Stimulated activated CD4-positive, alpha-beta T cell treated with anti-CD3 and anti-CD28 coated beads, TNF-alpha, amount 100 ng/mL, for 4 hours (primary cell): Measurements from ENCODE around the gene DCC.

Experiments
- DNase-seq, 3 experiments: peaks; one replicate each; pipeline ENCODE4 v3.0.0-alpha.2; 2020; ENCODE audit warnings: low read depth in 3 of 3

The DCC gene

GRCh38 chr18:52596748-52597435 is 256.9 kb downstream of the DCC start:
- no peak for DNase-seq

GRCh38 chr18:52598921-52599320 is 258.9 kb downstream of the DCC start:
- DNase-seq, result no peak

- DNase-seq, result no peak
These were observed 262.8 kb downstream of the DCC start for GRCh38 chr18:52602820-52603219.

- no peak for DNase-seq
These were observed 265.3 kb downstream of the DCC start for GRCh38 chr18:52605345-52605744.

- DNase-seq, result no peak
These were observed 268.0 kb downstream of the DCC start for GRCh38 chr18:52607985-52608384.

GRCh38 chr18:52610451-52611115 is 270.6 kb downstream of the DCC start:
- no peak for DNase-seq

GRCh38 chr18:52612406-52612805 is 272.4 kb downstream of the DCC start:
- no peak for DNase-seq

- DNase-seq, result no peak
These were observed 275.3 kb downstream of the DCC start for GRCh38 chr18:52615321-52615720.

GRCh38 chr18:52615943-52616342 is 275.9 kb downstream of the DCC start:
- no peak for DNase-seq

- no peak for DNase-seq
These were observed 277.9 kb downstream of the DCC start for GRCh38 chr18:52617931-52618330.

GRCh38 chr18:52620926-52621439 is 281.0 kb downstream of the DCC start:
- no peak for DNase-seq

GRCh38 chr18:52624702-52625101 is 284.7 kb downstream of the DCC start:
- no peak for DNase-seq

GRCh38 chr18:52636536-52636935 is 296.5 kb downstream of the DCC start:
- no peak for DNase-seq

- DNase-seq, result no peak
These were observed 308.2 kb downstream of the DCC start for GRCh38 chr18:52648201-52648600.

GRCh38 chr18:52652391-52652790 is 312.4 kb downstream of the DCC start:
- no peak for DNase-seq

GRCh38 chr18:52657043-52657805 is 317.2 kb downstream of the DCC start:
- DNase-seq, result no peak

GRCh38 chr18:52667463-52668065 is 327.6 kb downstream of the DCC start:
- no peak for DNase-seq

- DNase-seq, result no peak
These were observed 330.9 kb downstream of the DCC start for GRCh38 chr18:52670896-52671295.

GRCh38 chr18:52678034-52678433 is 338.0 kb downstream of the DCC start:
- no peak for DNase-seq

- DNase-seq, result no peak
These were observed 338.6 kb downstream of the DCC start for GRCh38 chr18:52678551-52678950.

GRCh38 chr18:52679354-52679753 is 339.4 kb downstream of the DCC start:
- DNase-seq, result no peak

- DNase-seq, result no peak
These were observed 342.3 kb downstream of the DCC start for GRCh38 chr18:52682260-52682659.
